ENCODE measurements around the gene FXYD6.

FXYD6 gene

DNA sequence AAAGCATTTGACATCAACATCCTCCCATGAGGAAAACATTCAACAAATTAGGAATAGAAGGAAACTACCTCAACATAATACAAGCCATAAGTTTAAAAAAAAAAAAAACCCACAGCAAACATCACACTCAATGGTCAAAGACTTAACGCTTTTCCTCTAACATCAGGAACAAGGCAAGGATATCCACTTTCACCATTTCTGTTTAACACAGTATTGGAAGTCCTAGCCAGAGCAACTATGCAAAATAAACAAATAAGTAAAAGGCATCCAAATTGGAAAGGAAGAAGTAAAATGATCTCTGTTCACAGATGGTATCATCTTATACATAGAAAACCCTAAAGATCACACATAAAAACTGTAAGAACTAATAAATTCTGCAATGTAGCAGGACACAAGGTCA is 13.1 kb downstream of the FXYD6 start:
- TF ChIP-seq, protein P1, sequence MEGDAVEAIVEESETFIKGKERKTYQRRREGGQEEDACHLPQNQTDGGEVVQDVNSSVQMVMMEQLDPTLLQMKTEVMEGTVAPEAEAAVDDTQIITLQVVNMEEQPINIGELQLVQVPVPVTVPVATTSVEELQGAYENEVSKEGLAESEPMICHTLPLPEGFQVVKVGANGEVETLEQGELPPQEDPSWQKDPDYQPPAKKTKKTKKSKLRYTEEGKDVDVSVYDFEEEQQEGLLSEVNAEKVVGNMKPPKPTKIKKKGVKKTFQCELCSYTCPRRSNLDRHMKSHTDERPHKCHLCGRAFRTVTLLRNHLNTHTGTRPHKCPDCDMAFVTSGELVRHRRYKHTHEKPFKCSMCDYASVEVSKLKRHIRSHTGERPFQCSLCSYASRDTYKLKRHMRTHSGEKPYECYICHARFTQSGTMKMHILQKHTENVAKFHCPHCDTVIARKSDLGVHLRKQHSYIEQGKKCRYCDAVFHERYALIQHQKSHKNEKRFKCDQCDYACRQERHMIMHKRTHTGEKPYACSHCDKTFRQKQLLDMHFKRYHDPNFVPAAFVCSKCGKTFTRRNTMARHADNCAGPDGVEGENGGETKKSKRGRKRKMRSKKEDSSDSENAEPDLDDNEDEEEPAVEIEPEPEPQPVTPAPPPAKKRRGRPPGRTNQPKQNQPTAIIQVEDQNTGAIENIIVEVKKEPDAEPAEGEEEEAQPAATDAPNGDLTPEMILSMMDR (conservative IDR thresholded peaks at IDR 0.05; ENCODE audit: low read depth, low read length), result no peak
- H3K4me3 ChIP-seq (ENCODE audit: low read length), result no peak overlapping the region
- no peak for DNase-seq (ENCODE audit: low read depth)

DNA sequence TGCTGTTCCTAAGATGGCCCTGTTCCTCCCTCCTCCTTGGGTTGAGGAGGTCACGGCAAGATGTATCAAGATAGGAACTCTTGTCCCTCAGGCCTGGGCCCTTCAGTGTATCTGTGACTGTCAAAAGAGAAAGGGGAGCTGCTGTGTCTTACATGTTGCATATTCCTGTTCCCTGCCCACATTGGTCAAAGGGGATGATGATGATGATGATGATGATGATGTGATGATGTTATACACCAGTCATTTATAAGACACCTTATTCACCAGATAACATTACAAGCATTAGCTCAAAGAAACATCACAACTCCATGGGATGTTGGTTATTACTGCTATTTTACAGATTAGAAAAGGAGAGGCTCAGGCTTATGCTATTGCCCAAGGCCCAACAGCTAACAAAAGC is 13.7 kb downstream of the FXYD6 start:
- DNase-seq (ENCODE audit: low read depth), result no peak
- TF ChIP-seq, protein P1 (conservative IDR thresholded peaks at IDR 0.05; ENCODE audit: low read depth, low read length), result no peak
- H3K4me3 ChIP-seq (ENCODE audit: low read length), result no peak overlapping the region

DNA sequence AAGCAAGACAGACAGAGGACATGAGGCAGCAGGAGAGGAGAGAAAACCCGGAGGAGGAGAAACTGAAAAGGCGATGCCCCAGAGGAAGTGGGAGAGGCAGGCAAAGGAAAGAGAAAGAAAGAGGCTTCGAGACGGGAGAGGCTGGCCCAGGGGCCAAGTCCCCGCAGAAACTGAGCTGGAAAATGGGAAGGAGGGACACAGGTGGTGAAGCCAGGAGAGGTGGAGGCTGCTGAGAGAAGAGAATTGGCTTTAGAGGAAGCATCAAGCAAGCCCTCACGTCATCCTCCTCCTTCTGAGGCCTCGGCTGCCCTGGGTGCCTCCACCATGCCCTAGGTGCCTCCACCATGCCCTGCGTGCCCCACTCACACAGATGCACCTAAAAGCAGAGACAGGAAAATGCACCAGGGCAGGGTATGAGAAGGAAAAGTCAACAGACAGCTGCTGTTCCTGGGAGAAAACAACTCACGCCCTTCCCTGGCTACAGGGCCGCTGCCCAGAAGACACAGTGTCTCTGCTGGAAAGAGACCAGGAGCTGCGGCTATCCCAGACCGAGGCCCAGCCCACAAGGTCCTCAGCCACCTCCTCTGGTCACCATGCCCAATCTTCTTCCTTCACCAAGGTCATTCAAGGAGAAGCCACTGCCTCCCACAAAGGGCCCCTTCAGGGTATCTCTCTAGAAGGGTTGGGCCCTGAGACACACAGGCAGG is 14.3 kb downstream of the FXYD6 start:
- H3K4me3 ChIP-seq (ENCODE audit: low read length), result no peak overlapping the region
- TF ChIP-seq, protein P1 (conservative IDR thresholded peaks at IDR 0.05; ENCODE audit: low read depth, low read length), result no peak
- DNase-seq (ENCODE audit: low read depth), result no peak

DNA sequence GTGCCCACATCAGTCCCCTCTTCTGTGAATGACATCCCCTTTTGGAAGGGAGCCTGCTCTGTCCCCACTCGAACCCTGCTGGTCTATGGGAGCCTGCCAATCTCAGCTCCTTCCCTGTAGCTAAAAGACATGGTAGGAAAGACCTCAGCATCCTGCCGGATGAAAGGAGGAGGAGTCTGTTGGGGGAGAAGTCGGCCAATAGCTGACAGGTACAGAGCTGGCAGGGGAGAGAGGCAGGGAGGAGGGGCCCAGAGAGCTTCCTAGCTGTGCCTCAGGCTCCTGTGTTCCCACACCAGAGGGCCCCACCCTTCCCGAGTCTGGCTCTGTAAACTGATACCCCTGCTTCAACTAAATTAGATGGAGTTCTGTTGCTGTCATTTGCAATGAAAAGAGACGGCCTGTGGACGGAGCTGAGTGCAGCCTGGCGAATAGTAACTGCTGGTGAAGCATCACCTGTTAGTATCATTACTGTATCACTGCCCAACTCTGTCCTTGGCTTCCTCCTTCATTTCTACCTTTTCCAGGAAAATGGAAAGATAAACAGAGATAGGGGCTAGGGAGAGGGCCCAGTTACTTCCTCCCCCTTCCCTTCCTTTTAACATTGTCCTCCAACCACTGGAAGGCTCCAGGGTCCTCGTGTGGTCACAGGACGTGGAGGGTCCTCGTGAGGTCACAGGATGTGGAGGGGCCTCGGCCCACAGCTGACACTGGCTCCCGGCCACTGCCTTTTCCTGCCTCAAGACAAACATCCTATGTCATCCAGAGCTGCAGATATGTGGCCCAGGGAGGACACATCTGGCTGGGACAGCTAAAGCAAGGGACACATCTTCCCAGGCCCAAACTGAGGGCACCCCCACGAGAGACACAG is 15.1 kb downstream of the FXYD6 start:
- TF ChIP-seq, protein P1 (conservative IDR thresholded peaks at IDR 0.05; ENCODE audit: low read depth, low read length), result no peak
- H3K4me3 ChIP-seq (ENCODE audit: low read length), result no peak overlapping the region
- no peak for DNase-seq (ENCODE audit: low read depth)

DNA sequence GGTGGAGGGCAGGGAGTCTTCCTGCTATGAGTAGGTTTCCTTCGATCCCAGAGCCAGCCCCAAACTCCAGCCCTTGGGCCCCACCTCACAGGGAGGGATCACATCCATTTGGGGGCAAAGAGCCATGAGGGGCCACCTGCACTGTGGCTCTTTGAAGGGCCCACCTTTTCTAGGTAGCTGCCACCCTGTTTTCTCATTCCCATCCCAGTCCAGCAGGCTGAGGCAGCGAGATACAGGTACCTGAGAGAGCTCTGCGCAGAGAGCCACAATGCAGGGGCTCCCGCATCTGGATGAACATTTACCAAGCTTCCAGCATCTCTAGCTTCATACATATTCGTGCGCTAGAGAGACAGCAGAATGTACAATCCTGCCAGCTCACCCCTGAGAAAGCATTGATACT is 16.3 kb downstream of the FXYD6 start:
- no peak for DNase-seq (ENCODE audit: low read depth)
- TF ChIP-seq, protein P1 (conservative IDR thresholded peaks at IDR 0.05; ENCODE audit: low read depth, low read length), result no peak
- H3K4me3 ChIP-seq (ENCODE audit: low read length), result no peak overlapping the region

DNA sequence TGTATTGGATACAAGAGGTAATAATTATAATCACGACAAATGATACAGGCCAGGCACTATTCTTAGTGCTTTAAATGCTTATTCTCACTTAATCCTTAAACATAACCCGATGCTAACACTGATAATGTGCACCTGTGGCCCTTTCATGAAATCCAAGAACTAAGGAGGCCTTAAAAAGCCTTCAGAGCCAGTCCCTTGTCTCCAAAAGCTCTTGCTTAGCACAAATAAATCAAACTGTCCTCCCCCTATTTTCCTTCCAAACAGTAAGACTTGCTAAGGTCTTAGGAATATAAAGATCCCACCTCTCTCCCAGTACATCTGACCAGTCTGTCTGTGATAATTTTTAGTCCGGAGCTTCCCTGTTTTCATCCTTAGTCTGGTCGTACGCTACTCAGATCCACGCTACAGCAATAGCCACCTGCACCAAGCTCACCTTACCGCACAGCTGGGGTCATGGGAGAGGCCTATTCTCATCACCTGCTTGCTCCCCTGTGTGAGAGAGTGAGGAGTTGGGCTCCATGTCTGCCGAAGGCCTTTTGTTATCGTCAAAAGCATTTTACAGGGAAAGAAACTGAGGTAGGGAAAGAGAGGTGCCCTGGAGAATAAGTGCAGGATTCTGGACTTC is 16.9 kb downstream of the FXYD6 start:
- no peak overlapping the region for H3K4me3 ChIP-seq (ENCODE audit: low read length)
- no peak for DNase-seq (ENCODE audit: low read depth)
- TF ChIP-seq, protein P1 (conservative IDR thresholded peaks at IDR 0.05; ENCODE audit: low read depth, low read length), result no peak

Data from retinal pigment epithelial cell (primary cell).